ENCODE measurements around the gene LDLRAD3. TPM values are rescaled to one million over a fixed set of nuclear protein-coding genes. Genes with fewer than 3 reads are reported as not detected.

Gene LDLRAD3
- total RNA-seq, 1 donor, result 3.1 TPM

DNA sequence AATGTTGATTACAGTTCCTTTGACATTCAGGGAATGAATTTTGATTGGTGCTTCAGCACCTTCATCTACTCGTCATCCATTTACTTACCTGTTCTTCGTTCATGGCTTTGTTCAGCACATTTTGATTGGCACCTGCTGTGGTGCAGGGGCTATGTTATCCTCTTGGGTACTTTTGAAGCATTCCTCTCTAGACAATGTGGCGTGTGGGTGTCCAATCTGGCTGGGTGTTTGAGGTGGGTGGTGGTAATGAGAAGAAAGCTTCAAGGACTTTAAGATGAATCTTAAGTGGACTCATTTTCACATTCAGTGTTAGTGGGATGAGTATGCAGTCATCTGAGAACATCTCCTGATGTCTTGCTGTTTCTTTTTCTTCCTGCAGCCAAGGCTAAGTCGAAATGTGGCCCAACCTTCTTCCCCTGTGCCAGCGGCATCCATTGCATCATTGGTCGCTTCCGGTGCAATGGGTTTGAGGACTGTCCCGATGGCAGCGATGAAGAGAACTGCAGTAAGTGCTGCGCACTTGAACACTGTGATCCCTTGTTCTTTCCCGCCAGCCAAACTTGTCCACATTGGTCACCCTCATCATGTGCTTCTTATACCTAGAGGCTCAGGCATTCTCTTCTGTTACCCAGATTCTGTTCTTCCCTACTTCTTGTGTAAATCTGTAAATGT, 137.5 kb downstream of the LDLRAD3 start:
- Histone ChIP-seq H3K27me3 (ENCODE audit: insufficient read depth, low read length) (no peaks in the 10 kb centered on the region), H3K4me3 (ENCODE audit: low read length) (no peak overlapping the region), H3K4me1 (ENCODE audit: insufficient read depth, low read length) (no peaks in the 10 kb centered on the region), H3K9me3 (ENCODE audit: low read depth, low read length) (no peaks in the 10 kb centered on the region)

GRCh38 chr11:36086366-36086765, 142.5 kb downstream of the LDLRAD3 start:
- Histone ChIP-seq H3K4me3 (ENCODE audit: low read length) (no peak overlapping the region), H3K27me3 (ENCODE audit: insufficient read depth, low read length) (peaks cover 3% of the 10 kb centered on the region), H3K9me3 (ENCODE audit: low read depth, low read length) (no peaks in the 10 kb centered on the region), H3K4me1 (ENCODE audit: insufficient read depth, low read length) (peaks cover 11% of the 10 kb centered on the region)

DNA sequence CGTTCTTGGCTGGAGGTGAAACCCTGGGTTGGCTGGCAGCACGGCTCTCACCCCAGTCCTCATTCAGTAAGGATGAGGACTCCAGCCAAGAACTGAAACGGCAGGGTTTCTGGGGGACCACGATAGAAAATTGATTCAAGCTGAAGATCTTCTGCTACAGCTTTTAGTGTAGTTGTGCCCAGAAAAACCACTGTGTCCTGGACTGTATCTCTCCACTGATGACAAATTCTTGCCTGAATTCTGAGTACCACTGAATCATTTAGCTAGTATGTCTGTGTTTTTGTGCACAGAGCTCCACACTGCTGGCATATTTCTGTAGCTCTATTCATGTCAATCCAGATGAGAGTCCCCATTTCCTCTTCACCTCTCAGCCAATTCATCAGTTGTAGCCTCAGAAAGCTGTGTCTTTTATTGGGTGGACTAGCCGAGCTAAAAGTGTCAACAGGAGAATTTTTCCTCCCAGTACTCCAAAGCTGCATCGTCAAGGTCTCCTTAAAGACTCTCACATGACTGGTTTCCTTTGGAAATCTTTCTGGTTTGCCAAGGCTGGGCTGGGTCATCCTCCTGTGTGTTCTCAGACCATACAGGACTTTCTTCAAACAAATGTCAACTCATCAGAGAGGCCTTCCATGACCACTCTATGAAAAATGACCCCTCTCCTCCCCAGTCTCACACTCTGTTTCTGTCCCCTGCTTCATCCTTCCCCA, 144.6 kb downstream of the LDLRAD3 start:
- Histone ChIP-seq H3K9me3 (ENCODE audit: low read depth, low read length) (no peaks in the 10 kb centered on the region), H3K4me1 (ENCODE audit: insufficient read depth, low read length) (peaks cover 11% of the 10 kb centered on the region), H3K27me3 (ENCODE audit: insufficient read depth, low read length) (peaks cover 3% of the 10 kb centered on the region), H3K4me3 (ENCODE audit: low read length) (no peak overlapping the region)

DNA sequence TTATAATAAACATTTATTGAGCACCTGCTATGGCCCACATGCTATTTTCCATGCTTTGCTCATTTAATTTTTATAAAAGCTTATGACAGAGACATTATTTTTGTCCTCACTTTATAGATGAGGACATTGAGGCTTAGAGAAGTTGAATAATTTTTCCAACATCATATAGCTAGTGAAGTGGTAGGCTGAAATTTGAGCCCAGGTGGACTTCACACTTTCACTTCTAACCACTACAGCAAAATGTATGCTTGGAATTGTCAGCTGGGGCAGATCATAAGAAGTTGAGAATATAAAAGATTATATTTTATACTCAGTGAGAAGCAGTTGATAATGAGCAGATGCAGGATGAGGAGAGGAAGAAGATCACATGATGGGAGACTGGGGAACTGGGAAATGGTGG, 146.1 kb downstream of the LDLRAD3 start:
- Histone ChIP-seq H3K27me3 (ENCODE audit: insufficient read depth, low read length) (peaks cover 3% of the 10 kb centered on the region), H3K9me3 (ENCODE audit: low read depth, low read length) (no peaks in the 10 kb centered on the region), H3K4me3 (ENCODE audit: low read length) (no peak overlapping the region), H3K4me1 (ENCODE audit: insufficient read depth, low read length) (peaks cover 11% of the 10 kb centered on the region)

- Histone ChIP-seq H3K27me3 (ENCODE audit: insufficient read depth, low read length) (peaks cover 3% of the 10 kb centered on the region), H3K4me3 (ENCODE audit: low read length) (no peak overlapping the region), H3K4me1 (ENCODE audit: insufficient read depth, low read length) (peaks cover 11% of the 10 kb centered on the region), H3K9me3 (ENCODE audit: low read depth, low read length) (no peaks in the 10 kb centered on the region)
Measured at GRCh38 chr11:36090356-36091109, 146.7 kb downstream of the LDLRAD3 start.

DNA sequence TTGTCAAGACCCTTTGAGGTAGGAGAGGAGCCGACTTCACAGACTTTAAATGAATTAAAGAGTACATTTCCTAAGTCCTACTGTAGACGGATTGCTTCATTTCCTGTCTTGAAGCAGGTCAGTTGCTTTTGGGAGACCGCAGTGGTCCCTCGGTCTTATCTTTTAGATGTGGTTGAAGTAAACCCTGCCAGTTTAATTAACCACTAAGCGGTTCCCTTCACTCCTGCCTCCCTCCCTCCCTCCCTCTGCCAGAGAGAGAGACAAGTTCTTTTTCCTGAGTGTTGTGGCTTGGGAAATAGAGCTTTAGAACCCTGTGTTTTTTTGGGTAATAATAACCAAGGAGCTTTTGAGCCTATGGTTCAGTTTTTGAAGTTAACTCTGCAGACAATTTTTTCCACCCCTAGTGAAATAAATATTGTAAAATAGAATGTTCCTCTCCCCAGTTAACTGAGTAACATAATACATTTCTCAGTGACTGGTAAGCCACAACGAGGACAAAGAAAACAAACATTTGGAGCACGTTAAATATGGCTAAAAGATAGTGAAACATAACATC, 147.5 kb downstream of the LDLRAD3 start:
- peaks cover 11% of the 10 kb centered on the region for H3K4me1 ChIP-seq (ENCODE audit: insufficient read depth, low read length)
- H3K27me3 ChIP-seq (ENCODE audit: insufficient read depth, low read length), result peaks cover 3% of the 10 kb centered on the region
- H3K4me3 ChIP-seq (ENCODE audit: low read length), result no peak overlapping the region
- no peaks in the 10 kb centered on the region for H3K9me3 ChIP-seq (ENCODE audit: low read depth, low read length)

- H3K4me1 ChIP-seq (ENCODE audit: insufficient read depth, low read length), result peaks cover 11% of the 10 kb centered on the region
- H3K4me3 ChIP-seq (ENCODE audit: low read length), result no peak overlapping the region
Measured at GRCh38 chr11:36092314-36093030, 148.6 kb downstream of the LDLRAD3 start.

DNA sequence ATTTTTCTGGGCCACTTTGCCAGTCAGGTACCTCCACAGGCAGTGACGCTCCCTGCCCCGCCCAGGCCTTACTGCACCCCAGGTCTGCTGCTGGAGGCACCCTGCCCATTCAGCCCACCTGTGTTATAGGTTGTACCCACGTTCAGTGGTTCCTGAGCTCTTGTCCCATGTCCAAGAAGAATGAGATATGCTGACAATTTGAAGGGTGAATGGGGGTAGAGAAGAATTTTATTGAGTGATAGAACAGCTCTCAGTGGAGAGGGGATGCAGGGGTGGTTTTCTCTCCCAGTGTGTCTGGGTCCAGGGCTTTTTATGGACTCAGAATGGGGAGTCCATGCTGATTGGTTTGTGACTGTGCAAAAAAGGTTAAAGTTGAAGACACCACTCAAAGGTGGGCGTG, 149.7 kb downstream of the LDLRAD3 start:
- Histone ChIP-seq H3K27me3 (ENCODE audit: insufficient read depth, low read length) (peaks cover 3% of the 10 kb centered on the region), H3K4me1 (ENCODE audit: insufficient read depth, low read length) (peaks cover 11% of the 10 kb centered on the region), H3K4me3 (ENCODE audit: low read length) (no peak overlapping the region), H3K9me3 (ENCODE audit: low read depth, low read length) (no peaks in the 10 kb centered on the region)

More at GRCh38 chr11:36092314-36093030, 148.6 kb downstream of the LDLRAD3 start:
- H3K9me3 ChIP-seq (ENCODE audit: low read depth, low read length), result no peaks in the 10 kb centered on the region
- H3K27me3 ChIP-seq (ENCODE audit: insufficient read depth, low read length), result peaks cover 3% of the 10 kb centered on the region

DNA sequence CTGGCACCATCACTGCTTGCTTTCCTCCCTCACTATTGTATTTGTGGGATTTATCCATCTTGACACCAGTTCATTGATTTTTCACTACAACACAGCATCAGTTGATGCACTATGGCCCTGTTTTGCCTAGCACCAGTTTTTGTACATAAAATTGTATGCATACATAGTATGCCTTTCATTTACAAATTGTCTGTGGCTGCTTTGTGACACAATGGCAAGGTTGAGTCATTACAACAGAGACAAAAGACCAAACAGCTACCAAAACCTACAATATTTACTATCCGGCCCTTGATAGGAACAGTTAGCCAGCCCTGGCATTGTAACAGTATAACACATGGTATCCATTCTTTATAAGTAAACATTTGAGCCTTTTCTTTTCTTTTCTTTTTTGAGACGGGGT, 150.3 kb downstream of the LDLRAD3 start:
- no peaks in the 10 kb centered on the region for H3K9me3 ChIP-seq (ENCODE audit: low read depth, low read length)
- peaks cover 3% of the 10 kb centered on the region for H3K27me3 ChIP-seq (ENCODE audit: insufficient read depth, low read length)
- H3K4me3 ChIP-seq (ENCODE audit: low read length), result no peak overlapping the region
- H3K4me1 ChIP-seq (ENCODE audit: insufficient read depth, low read length), result peaks cover 11% of the 10 kb centered on the region

GRCh38 chr11:36095716-36096115, 151.9 kb downstream of the LDLRAD3 start:
- no peaks in the 10 kb centered on the region for H3K9me3 ChIP-seq (ENCODE audit: low read depth, low read length)
- peaks cover 3% of the 10 kb centered on the region for H3K27me3 ChIP-seq (ENCODE audit: insufficient read depth, low read length)
- peaks cover 6% of the 10 kb centered on the region for H3K4me1 ChIP-seq (ENCODE audit: insufficient read depth, low read length)
- H3K4me3 ChIP-seq (ENCODE audit: low read length), result no peak overlapping the region

- no peaks in the 10 kb centered on the region for H3K4me1 ChIP-seq (ENCODE audit: insufficient read depth, low read length)
- H3K9me3 ChIP-seq (ENCODE audit: low read depth, low read length), result no peaks in the 10 kb centered on the region
- H3K27me3 ChIP-seq (ENCODE audit: insufficient read depth, low read length), result no peaks in the 10 kb centered on the region
- no peak overlapping the region for H3K4me3 ChIP-seq (ENCODE audit: low read length)
Measured at GRCh38 chr11:36097219-36097650, 153.4 kb downstream of the LDLRAD3 start.

DNA sequence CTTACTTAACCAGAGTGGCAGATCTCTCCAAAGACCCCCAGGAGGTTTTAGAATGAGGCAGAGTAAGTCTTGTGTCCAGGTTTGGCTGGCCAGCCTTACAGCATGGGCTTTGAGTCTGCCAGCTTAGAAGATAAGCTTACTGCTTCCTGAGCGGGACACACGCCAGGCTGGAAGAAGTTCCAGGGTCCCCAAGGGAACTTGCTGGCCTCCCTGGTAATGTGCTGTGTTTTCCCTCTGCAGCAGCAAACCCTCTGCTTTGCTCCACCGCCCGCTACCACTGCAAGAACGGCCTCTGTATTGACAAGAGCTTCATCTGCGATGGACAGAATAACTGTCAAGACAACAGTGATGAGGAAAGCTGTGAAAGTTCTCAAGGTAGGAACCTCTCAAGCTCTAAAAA, 154.2 kb downstream of the LDLRAD3 start:
- no peaks in the 10 kb centered on the region for H3K27me3 ChIP-seq (ENCODE audit: insufficient read depth, low read length)
- no peaks in the 10 kb centered on the region for H3K4me1 ChIP-seq (ENCODE audit: insufficient read depth, low read length)
- H3K4me3 ChIP-seq (ENCODE audit: low read length), result no peak overlapping the region
- H3K9me3 ChIP-seq (ENCODE audit: low read depth, low read length), result no peaks in the 10 kb centered on the region

- H3K4me3 ChIP-seq (ENCODE audit: low read length), result no peak overlapping the region
- no peaks in the 10 kb centered on the region for H3K9me3 ChIP-seq (ENCODE audit: low read depth, low read length)
- no peaks in the 10 kb centered on the region for H3K27me3 ChIP-seq (ENCODE audit: insufficient read depth, low read length)
- H3K4me1 ChIP-seq (ENCODE audit: insufficient read depth, low read length), result no peaks in the 10 kb centered on the region
Measured at GRCh38 chr11:36098853-36099375, 155.1 kb downstream of the LDLRAD3 start.

DNA sequence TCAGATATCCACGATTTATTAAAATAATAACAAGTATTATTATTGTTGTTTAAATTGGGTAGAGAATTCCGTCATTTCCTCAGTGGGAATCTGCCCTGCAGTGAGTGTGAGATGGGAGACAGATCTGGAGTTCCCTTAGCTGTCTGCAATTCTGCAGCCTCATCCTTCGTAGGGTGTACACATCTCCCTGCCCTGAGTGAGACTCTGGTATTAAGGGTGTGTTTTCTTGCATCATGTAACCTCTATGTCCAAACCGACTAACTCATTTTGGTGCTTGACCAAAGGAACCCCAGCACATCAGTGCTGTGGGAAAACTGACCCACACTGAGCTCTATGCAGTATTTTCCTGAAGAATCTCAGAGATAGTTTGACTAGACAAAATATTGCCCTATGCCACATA, 157.6 kb downstream of the LDLRAD3 start:
- no peaks in the 10 kb centered on the region for H3K4me1 ChIP-seq (ENCODE audit: insufficient read depth, low read length)
- no peaks in the 10 kb centered on the region for H3K27me3 ChIP-seq (ENCODE audit: insufficient read depth, low read length)
- H3K9me3 ChIP-seq (ENCODE audit: low read depth, low read length), result no peaks in the 10 kb centered on the region
- no peak overlapping the region for H3K4me3 ChIP-seq (ENCODE audit: low read length)

Data from mononuclear cell (primary cell).